MCF 10A (cell line): ENCODE results near the gene MUCL3. TPM values are rescaled to one million over a fixed set of nuclear protein-coding genes. Genes with fewer than 3 reads are reported as not detected.

Source experiments
- BruUV-seq: library from RNA; stranded (reverse); fragments of 400-500 nt; replicated peaks from 2 replicates; lab custom pipeline; 2021; lab: Mats Ljungman, UMichigan
- CTCF ChIA-PET: fragments of 300-600 bp; sonication (Branson Sonifier 250); formaldehyde crosslinking; extraction: SDS; loops from one replicate; lab custom pipeline; 2021; ENCODE audit warnings: antibody characterized with exemption, inconsistent platforms; lab: Yijun Ruan, JAX
- POLR2A ChIA-PET: fragments of 300-600, 350-650 bp; sonication (Branson Sonifier 250); formaldehyde crosslinking; extraction: SDS; loops from one replicate; lab custom pipeline; 2020; ENCODE audit warnings: antibody characterized with exemption, inconsistent platforms; lab: Yijun Ruan, JAX
- DNase-seq: peaks from one replicate; pipeline ENCODE4 v3.0.0-alpha.2; 2018; ENCODE audit not compliant: unreplicated experiment
- H3K27ac Mint-ChIP-seq: one replicate; pipeline ENCODE4 v1.8.0; 2022; ENCODE audit warnings: mild to moderate bottlenecking, low read depth, mixed read lengths; ENCODE audit not compliant: unreplicated experiment
- H3K27me3 Mint-ChIP-seq: one replicate; pipeline ENCODE4 v1.8.0; 2022; ENCODE audit warnings: mixed read lengths; ENCODE audit not compliant: insufficient read depth, unreplicated experiment
- H3K36me3 Mint-ChIP-seq: one replicate; pipeline ENCODE4 v1.8.0; 2022; ENCODE audit warnings: mild to moderate bottlenecking, moderate library complexity, mixed read lengths; ENCODE audit not compliant: insufficient read depth, unreplicated experiment
- H3K4me1 Mint-ChIP-seq: one replicate; pipeline ENCODE4 v1.8.0; 2022; ENCODE audit warnings: mixed read lengths; ENCODE audit not compliant: insufficient read depth, unreplicated experiment
- H3K4me3 Mint-ChIP-seq: one replicate; pipeline ENCODE4 v1.8.0; 2022; ENCODE audit warnings: mild to moderate bottlenecking, moderate library complexity, mixed read lengths; ENCODE audit not compliant: unreplicated experiment
- H3K9me3 Mint-ChIP-seq: one replicate; pipeline ENCODE4 v1.8.0; 2022; ENCODE audit warnings: mixed read lengths; ENCODE audit not compliant: unreplicated experiment
- intact Hi-C: fragments of 100-400 bp; cut with micrococcal nuclease; formaldehyde crosslinking; loops from 2 replicates; pipeline ENCODE4 v1.14.1; 2022
- total RNA-seq: library from RNA; stranded (reverse); gene quantifications from 2 replicates; pipeline ENCODE4 v1.2.3, GENCODE V29; 2022
- TF ChIP-seq, protein P1 (sequence below): fragments of 200-600 bp; IDR thresholded peaks from one replicate; pipeline ENCODE4 v1.8.0; 2022; ENCODE audit warnings: antibody characterized with exemption, mild to moderate bottlenecking; ENCODE audit not compliant: unreplicated experiment

The MUCL3 gene
- total RNA-seq, 1 experiment from 2014 or later: not detected

GRCh38 chr6:30928677-30929076 is 12.1 kb upstream of the MUCL3 start:
- H3K27ac Mint-ChIP-seq: peak overlapping the region; percentile 8
- H3K36me3 Mint-ChIP-seq: peaks cover 10% of the 10 kb centered on the region
- no peaks in the 10 kb centered on the region for H3K27me3 Mint-ChIP-seq
- intact Hi-C loops: no loop called here
- H3K4me3 Mint-ChIP-seq: no peak overlapping the region
- no TSS peak for BruUV-seq
- CTCF ChIA-PET: interaction anchor here (1.3 to 21.4 kb wide), 3 partner anchors 14 to 195 kb away, joined by 3 to 749 read pairs (median 71); partner anchors contain the start of gene VARS2
- TF ChIP-seq, protein P1, sequence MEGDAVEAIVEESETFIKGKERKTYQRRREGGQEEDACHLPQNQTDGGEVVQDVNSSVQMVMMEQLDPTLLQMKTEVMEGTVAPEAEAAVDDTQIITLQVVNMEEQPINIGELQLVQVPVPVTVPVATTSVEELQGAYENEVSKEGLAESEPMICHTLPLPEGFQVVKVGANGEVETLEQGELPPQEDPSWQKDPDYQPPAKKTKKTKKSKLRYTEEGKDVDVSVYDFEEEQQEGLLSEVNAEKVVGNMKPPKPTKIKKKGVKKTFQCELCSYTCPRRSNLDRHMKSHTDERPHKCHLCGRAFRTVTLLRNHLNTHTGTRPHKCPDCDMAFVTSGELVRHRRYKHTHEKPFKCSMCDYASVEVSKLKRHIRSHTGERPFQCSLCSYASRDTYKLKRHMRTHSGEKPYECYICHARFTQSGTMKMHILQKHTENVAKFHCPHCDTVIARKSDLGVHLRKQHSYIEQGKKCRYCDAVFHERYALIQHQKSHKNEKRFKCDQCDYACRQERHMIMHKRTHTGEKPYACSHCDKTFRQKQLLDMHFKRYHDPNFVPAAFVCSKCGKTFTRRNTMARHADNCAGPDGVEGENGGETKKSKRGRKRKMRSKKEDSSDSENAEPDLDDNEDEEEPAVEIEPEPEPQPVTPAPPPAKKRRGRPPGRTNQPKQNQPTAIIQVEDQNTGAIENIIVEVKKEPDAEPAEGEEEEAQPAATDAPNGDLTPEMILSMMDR: no peak
- POLR2A ChIA-PET: interaction anchor here (1.0 kb wide), 1 partner anchor 20 kb away, joined by 3 read pairs; the partner anchor contains the start of gene GTF2H4
- H3K4me1 Mint-ChIP-seq: peaks cover 34% of the 10 kb centered on the region
- H3K9me3 Mint-ChIP-seq: no peaks in the 10 kb centered on the region
- DNase-seq: no peak

DNA sequence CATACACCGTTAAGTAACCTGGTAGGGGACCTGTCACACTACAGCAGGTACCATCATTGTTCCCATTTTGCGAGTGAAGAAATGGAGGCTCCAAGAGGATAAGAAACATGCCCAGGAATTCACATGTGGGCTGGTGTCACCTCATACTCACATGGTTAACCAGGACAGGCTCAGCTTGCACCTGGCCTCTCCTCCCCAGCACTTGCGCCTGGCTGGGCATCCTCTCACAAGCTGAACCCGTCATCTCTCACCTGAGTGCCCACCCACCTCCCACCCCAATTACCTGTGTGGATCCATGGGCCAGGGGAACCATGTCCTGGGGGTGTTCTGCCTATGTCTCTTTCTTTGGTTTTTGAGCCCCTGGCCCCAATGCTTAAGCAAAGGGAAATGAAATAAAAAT is 10.3 kb upstream of the MUCL3 start:
- Mint-ChIP-seq H3K36me3 (peaks cover 10% of the 10 kb centered on the region), H3K9me3 (no peaks in the 10 kb centered on the region), H3K27ac (peak overlapping the region; percentile 70), H3K4me1 (peaks cover 45% of the 10 kb centered on the region), H3K4me3 (no peak overlapping the region), H3K27me3 (no peaks in the 10 kb centered on the region)
- no TSS peak for BruUV-seq
- intact Hi-C loops: no loop called here
- DNase-seq: no peak
- CTCF ChIA-PET: interaction anchor here (0.9 to 21.4 kb wide), 4 partner anchors 15 to 147 kb away, joined by 5 to 749 read pairs (median 38); partner anchors contain the start of gene VARS2
- POLR2A ChIA-PET: interaction anchor here (0.9 kb wide), 1 partner anchor 15 kb away, joined by 3 read pairs; no protein-coding TSS in a partner anchor
- TF ChIP-seq, protein P1: no peak

DNA sequence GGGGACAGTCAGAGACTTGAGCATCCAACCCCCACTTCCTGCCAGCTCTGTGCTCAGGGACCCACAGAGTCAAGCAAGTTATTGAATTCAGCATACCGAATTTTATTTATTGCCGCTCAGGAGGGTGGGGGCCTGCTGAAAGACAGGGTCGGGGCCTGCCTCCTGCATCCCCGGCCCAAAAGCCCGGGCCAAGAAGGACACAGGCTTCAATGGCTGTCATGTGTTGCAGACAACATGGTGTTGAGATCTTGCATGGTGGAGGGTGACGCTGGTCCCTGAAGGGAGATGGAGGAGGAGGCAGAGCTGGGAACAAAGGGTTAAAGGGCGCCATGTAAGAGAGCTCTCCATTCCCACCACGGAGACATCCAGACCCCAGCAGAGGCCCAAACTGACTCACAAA is 9.5 kb upstream of the MUCL3 start:
- no peak for DNase-seq
- ChIA-PET POLR2A (interaction anchor here (0.9 kb wide), 1 partner anchor 16 kb away, joined by 3 read pairs; no protein-coding TSS in a partner anchor), CTCF (interaction anchor here (2.0 to 21.4 kb wide), 3 partner anchors 14 to 147 kb away, joined by 6 to 749 read pairs (median 71); partner anchors contain the start of gene VARS2)
- Mint-ChIP-seq H3K4me3 (no peak overlapping the region), H3K27me3 (no peaks in the 10 kb centered on the region), H3K27ac (peak overlapping the region; percentile 83), H3K4me1 (peaks cover 48% of the 10 kb centered on the region), H3K36me3 (peaks cover 6% of the 10 kb centered on the region), H3K9me3 (no peaks in the 10 kb centered on the region)
- TF ChIP-seq, protein P1: no peak
- intact Hi-C loops: no loop called here
- no TSS peak for BruUV-seq

DNA sequence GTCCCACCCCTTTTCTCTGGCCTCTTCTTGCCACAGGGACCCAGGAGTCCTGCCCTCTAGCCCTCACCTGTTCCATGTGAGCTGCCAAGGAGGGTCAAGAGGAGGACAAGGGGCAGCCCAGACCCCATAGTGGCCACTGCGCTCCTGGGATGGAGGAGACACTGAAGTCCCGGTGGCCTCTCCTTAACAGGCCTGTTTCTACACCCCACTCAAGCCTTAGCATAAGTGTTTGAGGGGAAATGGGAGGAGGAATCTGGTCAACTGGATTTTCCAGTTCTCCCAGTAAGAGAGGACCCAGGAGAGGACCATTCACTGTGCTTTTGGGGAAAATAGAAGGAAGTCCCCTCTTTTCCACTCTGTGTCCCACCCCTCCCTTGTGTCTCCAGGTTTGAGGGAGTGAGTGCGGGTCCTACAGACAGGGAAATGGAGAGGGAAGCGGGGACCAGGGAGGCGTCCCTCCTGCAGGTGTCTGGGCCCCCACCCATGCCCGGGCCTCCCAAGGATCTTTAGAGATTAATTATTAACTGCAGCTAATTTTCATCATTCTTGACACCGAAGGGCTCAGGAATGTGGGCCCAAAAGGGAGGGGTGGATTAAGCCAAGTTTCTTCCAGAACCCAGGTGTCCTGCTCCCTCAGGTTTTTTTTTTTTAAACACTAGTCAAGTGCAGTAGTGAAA is 8.7 kb upstream of the MUCL3 start, which contains the start of gene SFTA2:
TSS of gene SFTA2 (minus strand) at position 202 of the 677 bp plus-strand sequence. CDS start at position 128, 74 bp downstream.
- Mint-ChIP-seq H3K36me3 (no peaks in the 10 kb centered on the region), H3K4me1 (peaks cover 44% of the 10 kb centered on the region), H3K9me3 (no peaks in the 10 kb centered on the region), H3K27me3 (no peaks in the 10 kb centered on the region), H3K27ac (peak within 1 kb of the TSS; percentile 83), H3K4me3 (no peak within 1 kb of the TSS)
- TF ChIP-seq, protein P1: no peak
- intact Hi-C loops: no loop called here
- no peak for DNase-seq
- BruUV-seq: no TSS peak
- ChIA-PET POLR2A (no interaction called here), CTCF (interaction anchor here (0.5 to 21.4 kb wide), 4 partner anchors 13 to 174 kb away, joined by 3 to 749 read pairs (median 38); partner anchors contain the start of gene VARS2)
